Activated CD8-positive, alpha-beta T cell treated with anti-CD3 and anti-CD28 coated beads for 36 hours (primary cell): ENCODE results near the gene SHROOM2. TPM values are rescaled to one million over a fixed set of nuclear protein-coding genes. Genes with fewer than 3 reads are reported as not detected.
A peak's percentile ranks its signal among the peaks of the same experiment; 100 is the strongest.

ENCODE experiments used
- ATAC-seq: fragments of 200-7000 bp; cut with Tn5 transposase; one replicate; pipeline ENCODE4 v1.10.0; 2021; ENCODE audit warnings: mild to moderate bottlenecking, moderate library complexity
- CTCF ChIA-PET: fragments of 350-600 bp; sonication (Branson Sonifier 250); formaldehyde crosslinking; loops from one replicate; lab custom pipeline; 2021; ENCODE audit warnings: antibody characterized with exemption; lab: Charles Lee
- POLR2A ChIA-PET: fragments of 350-600 bp; sonication (Branson Sonifier 250); formaldehyde crosslinking; loops from one replicate; lab custom pipeline; 2021; ENCODE audit warnings: antibody characterized with exemption; lab: Charles Lee
- DNase-seq: peaks from one replicate; pipeline ENCODE4 v3.0.0-alpha.2; 2020
- H3K27ac Mint-ChIP-seq: one replicate; pipeline ENCODE4 v1.8.0; 2021; ENCODE audit warnings: mild to moderate bottlenecking, mixed read lengths
- H3K27me3 Mint-ChIP-seq: one replicate; pipeline ENCODE4 v1.8.0; 2021; ENCODE audit warnings: mixed read lengths
- H3K36me3 Mint-ChIP-seq: one replicate; pipeline ENCODE4 v1.8.0; 2021; ENCODE audit warnings: low read depth, mixed read lengths
- H3K4me1 Mint-ChIP-seq: one replicate; pipeline ENCODE4 v1.8.0; 2021; ENCODE audit warnings: low read depth, mixed read lengths
- H3K4me3 Mint-ChIP-seq: one replicate; pipeline ENCODE4 v1.8.0; 2021; ENCODE audit warnings: mild to moderate bottlenecking, moderate library complexity, mixed read lengths
- H3K9me3 Mint-ChIP-seq: one replicate; pipeline ENCODE4 v1.8.0; 2021; ENCODE audit warnings: mixed read lengths
- intact Hi-C: fragments of 100-400 bp; cut with micrococcal nuclease; formaldehyde crosslinking; loops from one replicate; pipeline ENCODE4 v1.10.0; 2022
- total RNA-seq, 2 experiments: library from RNA; stranded (reverse); gene quantifications; one replicate each; pipeline ENCODE4 v1.2.3, GENCODE V29; 2021
- TF ChIP-seq, protein P1 (sequence below): fragments of 200-600 bp; IDR thresholded peaks from one replicate; pipeline ENCODE4 v1.8.0; 2022; ENCODE audit warnings: antibody characterized with exemption, mild to moderate bottlenecking

SHROOM2 gene
- total RNA-seq, 2 experiments from 2014 or later = not detected

DNA sequence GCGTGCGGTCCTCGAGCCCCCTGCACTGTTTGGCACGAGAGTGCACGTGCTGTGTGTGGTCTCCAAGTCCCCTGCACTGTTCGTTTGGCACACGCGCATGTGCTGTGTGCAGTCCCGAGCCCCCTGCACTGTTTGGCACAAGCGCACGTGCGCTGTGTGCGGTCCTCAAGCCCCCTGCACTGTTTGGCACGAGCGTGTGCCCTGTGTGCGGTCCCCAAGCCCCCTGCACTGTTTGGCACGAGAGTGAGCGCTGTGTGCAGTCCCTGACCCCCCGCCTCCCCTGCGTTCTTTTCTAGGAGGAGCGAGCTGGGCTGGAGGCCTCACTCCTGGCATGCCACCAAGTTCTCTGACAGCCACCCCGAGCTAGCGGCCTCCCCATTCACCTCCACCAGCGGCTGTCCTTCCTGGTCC, 104.5 kb downstream of the SHROOM2 start:
- ATAC-seq = no peak
- Mint-ChIP-seq H3K4me3 (no peak overlapping the region), H3K4me1 (no peaks in the 10 kb centered on the region), H3K9me3 (no peaks in the 10 kb centered on the region), H3K27ac (no peak overlapping the region), H3K27me3 (peaks cover 8% of the 10 kb centered on the region), H3K36me3 (no peaks in the 10 kb centered on the region)
- intact Hi-C loops = no loop called here
- no peak for DNase-seq
- TF ChIP-seq, protein P1, sequence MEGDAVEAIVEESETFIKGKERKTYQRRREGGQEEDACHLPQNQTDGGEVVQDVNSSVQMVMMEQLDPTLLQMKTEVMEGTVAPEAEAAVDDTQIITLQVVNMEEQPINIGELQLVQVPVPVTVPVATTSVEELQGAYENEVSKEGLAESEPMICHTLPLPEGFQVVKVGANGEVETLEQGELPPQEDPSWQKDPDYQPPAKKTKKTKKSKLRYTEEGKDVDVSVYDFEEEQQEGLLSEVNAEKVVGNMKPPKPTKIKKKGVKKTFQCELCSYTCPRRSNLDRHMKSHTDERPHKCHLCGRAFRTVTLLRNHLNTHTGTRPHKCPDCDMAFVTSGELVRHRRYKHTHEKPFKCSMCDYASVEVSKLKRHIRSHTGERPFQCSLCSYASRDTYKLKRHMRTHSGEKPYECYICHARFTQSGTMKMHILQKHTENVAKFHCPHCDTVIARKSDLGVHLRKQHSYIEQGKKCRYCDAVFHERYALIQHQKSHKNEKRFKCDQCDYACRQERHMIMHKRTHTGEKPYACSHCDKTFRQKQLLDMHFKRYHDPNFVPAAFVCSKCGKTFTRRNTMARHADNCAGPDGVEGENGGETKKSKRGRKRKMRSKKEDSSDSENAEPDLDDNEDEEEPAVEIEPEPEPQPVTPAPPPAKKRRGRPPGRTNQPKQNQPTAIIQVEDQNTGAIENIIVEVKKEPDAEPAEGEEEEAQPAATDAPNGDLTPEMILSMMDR = no peak
- POLR2A ChIA-PET = no interaction called here
- CTCF ChIA-PET = no interaction called here

DNA sequence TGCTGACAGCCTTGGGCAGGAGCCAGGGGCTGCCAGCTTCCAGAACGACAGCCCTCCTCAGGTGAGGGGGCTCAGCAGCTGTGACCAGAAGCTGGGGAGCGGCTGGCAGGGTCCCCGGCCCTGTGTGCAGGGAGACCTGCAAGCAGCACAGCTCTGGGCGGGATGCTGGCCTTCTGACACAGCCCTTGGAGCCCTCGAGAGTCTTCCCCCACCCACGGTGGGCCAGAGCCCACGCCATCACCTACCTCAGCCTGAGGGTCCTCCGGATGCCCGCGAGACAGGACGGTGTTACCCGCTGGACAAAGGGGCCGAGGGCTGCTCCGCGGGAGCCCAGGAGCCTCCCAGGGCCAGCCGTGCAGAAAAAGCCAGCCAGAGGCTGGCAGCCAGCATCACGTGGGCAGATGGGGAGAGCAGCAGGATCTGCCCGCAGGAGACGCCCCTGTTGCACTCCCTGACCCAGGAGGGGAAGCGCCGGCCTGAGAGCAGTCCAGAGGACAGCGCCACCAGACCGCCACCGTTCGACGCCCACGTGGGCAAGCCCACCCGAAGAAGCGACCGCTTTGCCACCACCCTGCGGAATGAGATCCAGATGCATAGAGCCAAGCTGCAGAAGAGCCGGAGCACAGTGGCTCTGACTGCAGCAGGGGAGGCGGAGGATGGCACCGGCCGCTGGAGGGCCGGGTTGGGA, 109.1 kb downstream of the SHROOM2 start:
- no peak overlapping the region for H3K4me3 Mint-ChIP-seq
- H3K27ac Mint-ChIP-seq = no peak overlapping the region
- H3K36me3 Mint-ChIP-seq = no peaks in the 10 kb centered on the region
- CTCF ChIA-PET = no interaction called here
- TF ChIP-seq, protein P1 = no peak
- no peaks in the 10 kb centered on the region for H3K9me3 Mint-ChIP-seq
- DNase-seq (no peak), ATAC-seq (no peak)
- peaks cover 4% of the 10 kb centered on the region for H3K27me3 Mint-ChIP-seq
- peaks cover 1% of the 10 kb centered on the region for H3K4me1 Mint-ChIP-seq
- POLR2A ChIA-PET = no interaction called here
- intact Hi-C loops = no loop called here

DNA sequence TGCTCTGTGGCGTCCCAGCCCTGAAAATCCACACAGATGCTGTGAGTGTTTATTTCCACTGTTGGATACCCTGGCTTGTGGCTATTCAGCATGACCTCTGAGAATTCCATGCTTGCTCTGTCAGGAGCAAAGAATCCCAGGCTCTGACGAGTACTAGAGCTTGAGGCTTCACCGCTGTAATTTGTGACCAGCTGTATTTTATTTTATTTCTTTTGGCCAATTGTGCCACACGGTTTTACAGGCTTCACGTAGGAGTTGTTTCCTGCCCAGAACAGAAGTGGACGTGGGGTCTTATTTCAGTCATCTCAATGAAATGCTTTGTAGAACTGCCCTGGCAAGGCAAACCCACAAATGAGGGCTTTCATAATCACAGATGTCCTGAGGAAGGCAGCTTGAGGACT, 111.5 kb downstream of the SHROOM2 start:
- no peaks in the 10 kb centered on the region for H3K36me3 Mint-ChIP-seq
- no peaks in the 10 kb centered on the region for H3K27me3 Mint-ChIP-seq
- H3K4me1 Mint-ChIP-seq = peaks cover 2% of the 10 kb centered on the region
- TF ChIP-seq, protein P1 = no peak
- no peaks in the 10 kb centered on the region for H3K9me3 Mint-ChIP-seq
- H3K4me3 Mint-ChIP-seq = no peak overlapping the region
- no peak overlapping the region for H3K27ac Mint-ChIP-seq
- POLR2A ChIA-PET = no interaction called here
- CTCF ChIA-PET = interaction anchor here (1.5 kb wide), 1 partner anchor 222 kb away, joined by 5 read pairs; no protein-coding TSS in a partner anchor
- intact Hi-C loops = no loop called here
- ATAC-seq (no peak), DNase-seq (no peak)

DNA sequence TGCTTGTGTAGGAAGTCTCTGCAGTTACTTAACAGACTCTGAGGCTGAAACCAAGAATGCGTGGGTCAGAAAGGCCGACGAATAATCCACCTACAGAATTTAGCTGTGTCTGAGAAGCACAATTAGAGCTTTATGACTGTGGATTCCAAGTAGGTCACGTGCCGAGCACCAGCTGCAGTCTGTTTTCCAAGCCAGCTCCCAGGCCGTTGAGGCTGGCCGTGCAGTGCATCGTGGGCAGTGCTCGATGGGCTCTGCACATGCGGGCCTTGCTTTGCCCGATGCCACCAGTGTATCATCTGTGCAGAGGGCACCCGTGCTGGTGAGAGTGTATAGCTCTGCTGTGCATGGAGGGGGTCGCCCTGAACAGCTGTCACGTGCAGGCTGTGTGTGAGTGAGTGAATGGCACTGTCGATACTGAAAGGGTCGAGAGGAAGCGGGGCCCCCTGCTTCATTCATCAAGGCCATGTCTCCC, 113.4 kb downstream of the SHROOM2 start:
- H3K36me3 Mint-ChIP-seq = no peaks in the 10 kb centered on the region
- H3K27ac Mint-ChIP-seq = no peak overlapping the region
- H3K4me1 Mint-ChIP-seq = peaks cover 2% of the 10 kb centered on the region
- H3K27me3 Mint-ChIP-seq = no peaks in the 10 kb centered on the region
- DNase-seq = peak; percentile 24
- TF ChIP-seq, protein P1 = no peak
- CTCF ChIA-PET = interaction anchor here (1.9 kb wide), 1 partner anchor 14 kb away, joined by 5 read pairs; no protein-coding TSS in a partner anchor
- no peaks in the 10 kb centered on the region for H3K9me3 Mint-ChIP-seq
- peak; percentile 37 for ATAC-seq
- intact Hi-C loops = no loop called here
- POLR2A ChIA-PET = no interaction called here
- no peak overlapping the region for H3K4me3 Mint-ChIP-seq

DNA sequence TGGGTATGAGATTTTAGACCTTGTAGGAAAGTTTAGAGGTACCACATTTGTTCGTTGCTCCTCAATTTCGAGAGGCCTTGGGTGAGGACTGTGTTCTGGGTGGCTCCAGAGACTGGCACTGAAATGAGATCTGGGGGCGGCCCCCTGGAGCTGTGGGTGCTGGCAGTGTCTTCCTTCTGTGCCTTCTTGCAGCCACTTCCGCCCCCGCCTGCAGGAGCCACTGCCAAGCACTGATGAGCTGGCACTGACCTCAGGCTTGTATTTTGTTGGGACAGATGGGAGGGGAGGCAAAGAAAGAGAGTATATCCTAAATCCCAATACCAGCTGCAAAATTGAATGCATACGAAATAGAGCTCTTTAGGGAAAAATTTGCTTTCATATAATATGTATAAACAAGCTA, 116.4 kb downstream of the SHROOM2 start:
- intact Hi-C loops = no loop called here
- H3K4me1 Mint-ChIP-seq = peaks cover 2% of the 10 kb centered on the region
- no peak overlapping the region for H3K4me3 Mint-ChIP-seq
- TF ChIP-seq, protein P1 = no peak
- no peak overlapping the region for H3K27ac Mint-ChIP-seq
- POLR2A ChIA-PET = no interaction called here
- no peaks in the 10 kb centered on the region for H3K27me3 Mint-ChIP-seq
- no peaks in the 10 kb centered on the region for H3K9me3 Mint-ChIP-seq
- no peak for ATAC-seq
- no peak for DNase-seq
- H3K36me3 Mint-ChIP-seq = no peaks in the 10 kb centered on the region
- CTCF ChIA-PET = interaction anchor here (0.7 kb wide), 1 partner anchor 14 kb away, joined by 3 read pairs; no protein-coding TSS in a partner anchor
